Hematopoietic multipotent progenitor cell (in vitro differentiated cells): Measurements from ENCODE around the gene CHST11. TPM values are rescaled to one million over a fixed set of nuclear protein-coding genes. Genes with fewer than 3 reads are reported as not detected.
"Not testable (repeated sequence)": the region's sequence is repeated elsewhere in the genome, so short reads cannot be mapped to it uniquely, and the experiment has no call there.

Source experiments
- DNase-seq, 3 donors: peaks; one replicate each; pipeline ENCODE4 v3.0.0-alpha.2; 2011 to 2015; ENCODE audit warnings: low read depth in 2 of 3, low spot score in 2 of 3
- total RNA-seq: library from RNA; depleted of rRNA; stranded (reverse); fragments of >200 nt; gene quantifications from one replicate; pipeline ENCODE4 v1.2.3, GENCODE V29; 2012

CHST11 gene
- total RNA-seq, 1 donor, result 264 TPM

GRCh38 chr12:104772336-104772735 is 315.6 kb downstream of the CHST11 start:
- no peak for DNase-seq

GRCh38 chr12:104775731-104776231 is 319.0 kb downstream of the CHST11 start:
- DNase-seq, result no peak

- DNase-seq, result no peak
These were observed 322.4 kb downstream of the CHST11 start for GRCh38 chr12:104779134-104779533.

GRCh38 chr12:104782296-104782695 is 325.5 kb downstream of the CHST11 start:
- no peak for DNase-seq

GRCh38 chr12:104784592-104784991 is 327.8 kb downstream of the CHST11 start:
- no peak for DNase-seq

GRCh38 chr12:104785886-104786285 is 329.1 kb downstream of the CHST11 start:
- no peak for DNase-seq

GRCh38 chr12:104786352-104786751 is 329.6 kb downstream of the CHST11 start:
- DNase-seq, result no peak

- no peak for DNase-seq
These were observed 332.1 kb downstream of the CHST11 start for GRCh38 chr12:104788840-104789271.

GRCh38 chr12:104790296-104791125 is 333.8 kb downstream of the CHST11 start:
- DNase-seq, result peak; percentile 10 to 34 (median 12)

GRCh38 chr12:104792570-104792969 is 335.8 kb downstream of the CHST11 start:
- no peak for DNase-seq

- no peak for DNase-seq
These were observed 336.5 kb downstream of the CHST11 start for GRCh38 chr12:104793285-104793684.

GRCh38 chr12:104793968-104794367 is 337.2 kb downstream of the CHST11 start:
- DNase-seq, result no peak

GRCh38 chr12:104796475-104796862 is 339.7 kb downstream of the CHST11 start:
- no peak for DNase-seq

GRCh38 chr12:104799458-104799857 is 342.7 kb downstream of the CHST11 start:
- DNase-seq, result no peak

- no peak for DNase-seq
These were observed 344.3 kb downstream of the CHST11 start for GRCh38 chr12:104801005-104801404.

GRCh38 chr12:104801427-104801826 is 344.7 kb downstream of the CHST11 start:
- DNase-seq, result no peak

GRCh38 chr12:104802208-104802607 is 345.5 kb downstream of the CHST11 start:
- DNase-seq, result no peak

- no peak for DNase-seq
These were observed 348.4 kb downstream of the CHST11 start for GRCh38 chr12:104805186-104805585.

GRCh38 chr12:104806194-104806593 is 349.4 kb downstream of the CHST11 start:
- not testable (repeated sequence) for DNase-seq

GRCh38 chr12:104809251-104809650 is 352.5 kb downstream of the CHST11 start:
- DNase-seq, result no peak

- no peak for DNase-seq
These were observed 353.1 kb downstream of the CHST11 start for GRCh38 chr12:104809706-104810385.
